Raji (cell line): ENCODE results near the gene THADA.

Experiments used
- POLR2A ChIP-seq: IDR thresholded peaks from 2 replicates; pipeline ENCODE4 v1.6.1; 2011; ENCODE audit warnings: low read depth, low read length, control low read depth; ENCODE audit not compliant: insufficient read depth

Gene THADA

DNA sequence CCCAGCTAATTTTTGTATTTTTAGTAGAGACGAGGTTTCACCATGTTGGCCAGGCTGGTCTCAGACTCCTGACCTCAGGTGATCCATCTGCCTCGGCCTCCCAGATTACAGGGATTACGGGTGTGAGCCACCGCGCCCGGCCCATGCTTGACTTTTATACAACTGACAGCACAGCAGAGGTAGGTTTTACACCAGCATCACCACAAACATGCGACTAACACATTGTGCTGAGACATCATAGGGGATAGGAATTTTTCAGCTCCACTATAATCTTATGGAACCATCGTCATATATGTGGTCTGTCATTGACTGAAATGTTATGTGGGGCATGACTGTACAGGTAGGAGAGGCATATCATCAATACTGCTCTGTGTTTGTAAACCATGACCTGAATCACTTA, 122.1 kb downstream of the THADA start:
- no peak for TF ChIP-seq POLR2A

DNA sequence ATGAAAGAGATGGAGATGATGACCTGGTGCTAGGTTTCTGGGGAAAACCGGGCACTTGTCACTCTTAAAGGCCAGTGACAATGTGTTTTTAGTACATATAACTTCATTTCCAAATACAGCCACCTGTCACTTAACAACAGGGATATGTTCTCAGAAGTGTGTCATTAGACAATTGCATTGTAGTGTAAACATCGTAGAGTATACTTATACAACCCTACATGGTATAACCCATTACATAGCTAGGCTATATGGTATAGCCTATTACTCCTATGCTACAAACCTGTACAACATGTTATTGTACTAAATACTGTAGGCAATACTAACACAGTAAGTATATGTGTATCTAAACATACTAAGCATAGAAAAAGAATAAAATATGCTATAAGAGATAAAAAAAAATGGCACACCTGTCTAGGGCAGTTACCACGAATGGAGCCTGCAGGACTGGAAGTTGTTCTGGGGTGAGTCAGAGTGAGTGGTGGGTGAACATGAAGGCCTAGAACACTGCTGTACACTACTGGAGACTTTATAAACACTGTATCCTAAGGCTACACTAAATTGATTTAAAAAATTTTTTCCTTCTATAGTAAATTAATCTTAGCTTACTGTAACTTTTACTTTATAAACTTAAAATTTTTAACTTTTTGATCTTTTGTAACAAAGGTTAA, 123.2 kb downstream of the THADA start:
- no peak for TF ChIP-seq POLR2A

DNA sequence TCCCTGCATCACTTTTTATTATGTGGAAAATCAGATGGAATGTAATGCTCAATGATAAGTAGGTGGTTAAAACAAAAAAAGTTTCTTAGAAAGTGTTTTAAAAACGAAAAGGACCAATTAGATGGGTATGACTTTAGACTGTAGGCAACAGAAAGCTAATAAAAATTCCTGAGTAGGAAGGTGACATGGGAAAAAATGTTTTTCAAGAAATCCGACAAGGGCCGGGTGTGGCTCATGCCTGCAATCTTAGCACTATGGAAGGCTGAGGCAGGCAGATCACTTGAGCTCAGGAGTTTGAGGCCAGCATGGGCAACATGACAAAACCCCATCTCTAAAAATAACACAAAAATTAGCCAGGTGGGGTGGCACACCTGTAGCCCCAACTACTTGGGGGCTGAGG, 126.1 kb downstream of the THADA start:
- TF ChIP-seq POLR2A = no peak

DNA sequence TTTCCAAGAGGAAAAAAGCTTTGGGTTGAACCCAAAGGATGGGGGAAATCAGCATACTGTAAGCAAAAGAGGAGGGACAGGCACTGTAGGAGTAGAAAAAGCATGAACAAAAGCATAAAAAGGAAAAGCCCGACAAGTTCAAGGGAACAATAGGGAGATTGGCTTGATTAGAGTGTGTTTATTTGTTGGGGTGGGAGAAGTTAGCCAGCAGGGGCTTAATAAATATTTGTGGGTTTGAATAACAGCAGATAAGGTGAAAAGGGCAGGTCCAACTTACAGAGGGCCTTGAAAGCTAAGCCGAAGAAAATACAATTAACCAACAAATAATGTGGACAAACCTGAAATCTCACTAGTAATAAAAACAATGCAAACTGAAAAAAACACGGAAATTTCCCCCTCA, 126.7 kb downstream of the THADA start:
- no peak for TF ChIP-seq POLR2A

DNA sequence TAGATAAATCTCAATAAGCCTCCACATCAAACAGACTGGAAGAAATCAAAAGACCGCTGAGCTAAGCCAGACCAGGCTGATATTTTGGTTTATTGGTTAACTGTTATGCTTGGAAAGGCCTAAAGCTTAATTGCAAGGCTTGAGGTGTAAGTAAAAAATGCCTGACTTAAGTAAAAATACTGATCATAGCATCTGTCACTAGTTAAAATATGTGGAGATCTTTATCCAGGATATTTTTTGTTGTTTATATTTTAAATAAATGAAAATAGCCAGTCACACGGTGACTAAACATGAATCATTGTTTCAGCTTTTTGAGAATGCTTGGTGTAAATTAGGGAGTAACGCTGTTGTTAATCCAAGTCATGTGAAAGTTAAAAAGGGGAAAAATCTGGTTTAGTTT, 127.9 kb downstream of the THADA start:
- no peak for TF ChIP-seq POLR2A

DNA sequence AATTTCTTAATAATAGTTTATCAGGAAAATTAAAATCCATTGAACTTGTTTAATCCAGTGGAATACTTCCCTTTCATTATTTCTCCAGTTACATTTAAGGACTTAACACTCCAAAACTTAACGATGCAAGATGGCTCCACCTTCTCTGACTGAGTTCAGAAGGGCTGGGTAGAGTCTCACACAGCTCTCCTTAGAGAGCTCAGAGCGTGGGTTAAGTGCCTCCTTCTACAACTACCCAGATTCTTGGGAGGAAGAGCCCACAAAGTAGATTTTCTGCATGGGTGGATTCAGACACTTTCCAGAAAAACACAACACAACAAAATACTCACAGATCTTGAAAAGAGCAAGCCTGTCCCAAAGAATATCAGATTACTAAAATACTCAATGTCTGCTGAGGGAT, 130.6 kb downstream of the THADA start:
- no peak for TF ChIP-seq POLR2A

DNA sequence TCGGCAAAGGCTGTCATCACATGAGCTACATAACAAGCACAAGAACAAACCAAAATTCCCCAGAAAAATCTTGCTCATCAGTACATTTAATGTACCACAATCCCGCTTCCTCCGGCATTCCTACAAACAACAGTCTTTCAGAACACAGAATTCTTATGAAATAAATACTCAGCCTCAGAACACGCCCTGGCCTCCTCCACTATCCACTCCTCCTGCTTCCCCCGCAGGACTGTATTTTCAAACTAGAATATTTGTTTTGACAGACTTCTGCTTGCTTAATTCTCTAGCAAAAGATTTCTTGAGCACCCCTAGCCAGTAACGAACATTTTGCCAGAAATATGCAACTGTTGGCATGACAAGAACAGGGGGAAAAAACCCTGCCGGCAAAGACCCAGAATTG, 131.2 kb downstream of the THADA start:
- TF ChIP-seq POLR2A = no peak

DNA sequence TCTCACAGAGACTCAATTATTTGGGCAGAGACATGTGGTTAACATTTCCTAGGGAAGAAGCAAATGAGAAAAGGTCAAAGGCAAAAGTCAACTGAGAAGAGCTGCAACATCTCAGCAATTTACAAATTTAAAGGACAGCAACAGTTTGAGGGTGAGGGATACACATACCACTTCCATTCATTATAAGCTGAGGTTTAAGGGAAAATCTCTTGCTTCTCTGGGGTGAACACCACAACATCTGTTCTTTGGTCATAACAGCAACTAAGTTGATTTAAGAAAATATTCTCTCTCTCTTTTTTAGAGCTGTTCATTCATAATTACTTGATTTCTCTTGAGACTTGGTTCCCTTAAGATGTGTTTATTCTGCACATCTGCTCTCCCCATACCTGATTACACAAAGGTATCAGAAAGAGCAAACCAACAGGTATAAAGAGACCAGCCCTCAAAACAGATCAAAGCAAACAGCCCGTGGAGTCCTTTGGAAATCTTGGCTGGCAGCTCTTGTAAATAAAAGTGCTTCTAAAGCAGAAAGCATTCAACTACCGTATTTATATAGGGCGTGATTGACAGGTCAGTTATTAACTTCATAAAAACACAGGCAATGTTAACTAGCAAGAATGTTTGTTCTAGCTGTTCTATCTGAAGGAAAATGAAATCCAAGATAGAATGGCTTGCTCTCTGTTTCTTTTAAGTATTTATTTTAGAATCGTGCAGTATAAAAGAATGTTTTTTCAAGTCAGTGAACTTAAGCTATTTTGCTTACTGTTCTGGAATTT, 132.8 kb downstream of the THADA start:
- TF ChIP-seq POLR2A = no peak

DNA sequence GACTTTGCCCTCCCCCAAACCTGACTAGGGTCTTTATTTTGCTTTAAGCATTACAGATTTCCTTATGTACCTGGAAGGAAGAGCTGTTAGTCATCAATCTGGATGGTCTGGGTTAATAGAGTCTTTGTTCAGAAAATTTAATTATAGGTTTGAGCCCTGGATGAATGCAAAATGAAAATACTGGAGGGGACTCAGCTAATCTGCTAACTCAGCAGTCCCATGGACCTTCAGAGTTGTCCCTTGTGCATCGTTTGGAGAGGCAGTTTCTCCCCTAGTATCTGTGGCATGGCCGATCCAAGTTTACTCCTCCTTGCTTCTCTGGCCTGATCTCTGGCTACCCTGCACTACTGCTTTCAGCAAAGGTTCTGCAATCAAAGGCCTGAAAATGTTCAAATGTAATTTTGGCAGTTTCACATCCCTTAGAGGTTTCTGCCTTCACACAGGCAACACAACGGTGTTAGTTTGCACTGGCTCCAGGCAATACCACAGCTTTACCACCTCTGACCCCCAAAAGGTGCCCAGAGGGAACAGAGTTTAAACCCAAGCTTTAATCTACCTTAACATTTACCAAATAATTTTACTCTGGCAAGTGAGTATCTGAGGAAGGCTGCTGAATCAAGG, 134.3 kb downstream of the THADA start:
- no peak for TF ChIP-seq POLR2A

DNA sequence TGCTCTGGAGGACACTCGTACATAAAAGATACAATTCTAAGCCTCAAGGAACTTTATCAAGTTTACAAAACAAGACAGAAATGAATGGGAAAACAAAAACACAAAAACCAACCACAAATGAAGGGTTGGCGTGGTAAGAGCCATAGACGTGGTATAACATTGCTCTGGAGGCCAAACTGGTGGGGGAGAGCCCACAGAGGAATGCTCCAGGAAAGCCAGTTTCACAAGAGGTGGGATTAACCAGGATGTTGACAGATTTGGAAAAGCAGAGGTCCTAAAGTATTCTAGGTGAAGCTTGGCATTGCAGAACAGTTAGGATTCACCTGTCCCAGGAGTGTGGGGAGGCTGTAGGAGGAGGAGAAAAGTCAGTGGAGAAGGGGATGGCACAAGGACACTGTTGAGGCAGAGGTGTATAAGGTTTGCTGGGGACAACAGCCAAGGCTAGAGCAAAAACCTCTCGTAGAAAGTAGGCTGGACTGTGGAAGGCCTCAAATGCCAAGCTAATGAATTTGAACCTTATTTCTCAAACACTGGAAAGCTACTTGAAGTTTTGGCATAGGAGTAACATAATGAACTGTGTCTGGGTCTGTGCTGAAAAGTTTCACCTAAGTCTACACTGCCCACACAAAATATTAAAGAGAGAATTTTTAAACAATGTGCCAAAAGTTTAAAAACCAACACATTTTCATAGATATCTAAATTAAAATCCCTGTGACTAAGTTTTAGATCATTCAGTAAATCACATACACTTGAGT, 135.1 kb downstream of the THADA start:
- TF ChIP-seq POLR2A = no peak

DNA sequence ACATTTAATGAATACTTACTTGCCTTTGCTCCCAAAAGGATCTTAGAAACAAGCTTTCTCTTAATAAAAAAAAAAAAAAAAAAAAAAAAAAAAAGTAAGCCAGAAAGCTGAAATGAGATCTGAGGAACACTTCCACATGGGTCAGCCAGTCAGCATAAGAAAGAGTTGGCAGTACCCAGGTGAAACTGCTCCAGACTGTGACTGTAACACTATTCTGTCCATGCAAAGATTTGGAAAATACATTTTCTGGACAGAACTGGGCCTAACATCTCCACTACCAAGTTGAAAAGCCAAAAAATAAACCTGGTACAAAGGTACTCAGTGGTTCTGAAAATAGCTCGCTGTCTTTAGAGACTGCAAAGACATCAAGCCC, 135.7 kb downstream of the THADA start:
- TF ChIP-seq POLR2A = no peak

DNA sequence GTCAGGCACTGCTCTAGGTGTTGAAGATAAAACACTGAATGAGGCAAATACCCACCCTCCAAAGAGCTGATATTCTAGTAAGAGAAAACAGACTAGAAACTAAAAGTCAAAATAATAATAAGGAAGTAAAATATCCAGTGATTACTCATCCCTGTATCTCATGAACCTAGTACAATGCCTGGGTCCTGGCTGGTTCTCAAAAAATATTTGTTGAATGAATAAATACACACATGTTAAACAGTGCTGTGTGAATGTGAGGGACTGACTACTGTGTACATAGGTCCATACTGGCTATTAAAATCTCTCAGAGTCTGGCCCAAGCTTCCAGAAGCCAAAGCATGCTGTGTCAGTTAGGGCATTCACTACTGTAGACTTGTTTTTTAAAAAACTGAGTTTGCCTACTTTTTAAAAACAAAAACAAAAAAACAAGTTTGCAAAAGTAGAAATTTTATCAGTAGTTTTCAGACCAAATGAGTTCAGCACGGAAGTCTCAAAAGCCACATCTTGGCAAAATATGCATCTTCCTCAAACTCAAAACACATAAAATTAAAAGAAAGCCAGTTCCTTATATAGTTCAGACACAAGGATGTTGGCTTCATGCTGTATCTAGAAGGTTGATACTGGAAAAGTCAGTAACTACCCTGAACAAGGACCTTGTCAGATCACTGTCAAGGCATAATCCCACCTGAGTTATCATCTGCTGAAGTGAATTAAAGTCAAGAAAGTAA, 136.2 kb downstream of the THADA start:
- no peak for TF ChIP-seq POLR2A

DNA sequence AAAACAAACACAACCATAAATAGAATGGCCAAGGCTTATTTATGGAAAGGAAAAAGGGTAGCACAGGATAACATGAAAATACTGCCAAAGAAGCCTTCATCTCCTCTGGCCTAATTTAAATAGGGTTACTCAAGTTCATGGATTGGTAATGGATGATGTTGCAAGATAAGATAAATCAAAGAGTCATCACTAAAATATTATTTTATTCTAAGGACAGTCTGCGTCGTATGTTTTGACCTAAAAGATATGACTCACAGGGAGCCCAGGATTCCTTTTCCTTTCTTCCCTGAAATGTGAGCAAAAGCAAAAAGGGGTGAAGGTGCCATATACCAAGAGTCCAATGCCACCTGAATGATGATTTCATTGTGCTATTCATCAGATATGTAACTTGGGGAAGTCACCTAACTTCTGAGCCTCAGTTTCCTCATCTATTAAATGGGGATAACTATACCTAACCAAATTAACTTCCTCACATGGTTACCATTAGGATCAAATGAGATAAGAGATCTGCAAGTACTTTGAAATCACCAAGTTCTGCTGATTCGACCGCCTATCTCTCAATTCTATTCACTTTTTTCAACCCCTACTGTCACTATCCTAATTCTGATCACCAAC, 137.7 kb downstream of the THADA start:
- no peak for TF ChIP-seq POLR2A
